ENCODE results near the gene FAIM. TPM values are rescaled to one million over a fixed set of nuclear protein-coding genes. Genes with fewer than 3 reads are reported as not detected.

The FAIM gene
- total and polyA plus RNA-seq, 7 experiments from 2014 or later, result 1.6 to 6.4 (median 3.1) TPM

DNA sequence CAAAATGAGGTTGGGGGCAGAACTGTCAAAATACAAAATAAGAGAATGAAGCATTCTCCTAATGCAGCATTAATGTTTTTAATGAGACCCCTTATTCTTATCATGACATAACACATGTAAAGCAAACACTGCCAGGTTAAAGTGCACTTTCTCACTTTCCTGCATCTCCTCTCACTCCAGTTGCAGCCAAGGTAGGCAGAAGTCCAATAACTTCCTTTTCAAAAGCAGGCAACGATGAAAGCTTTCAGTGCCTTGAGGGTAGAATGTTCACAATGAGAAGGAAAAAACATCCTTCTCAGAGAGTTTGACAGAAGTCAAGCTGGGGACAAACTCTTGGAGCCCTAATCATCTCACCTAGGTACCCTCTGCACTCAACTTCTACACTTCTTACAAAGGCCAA, 59.5 kb downstream of the FAIM start:
- no peaks in the 10 kb centered on the region for H3K27me3 ChIP-seq (ENCODE audit: control insufficient read depth in 2 of 2, insufficient read depth in 2 of 2, low read length in 2 of 2)
- Mint-ChIP-seq H3K36me3 (peaks cover 15 to 73% (median 58%) of the 10 kb centered on the region in 5 donors), H3K27me3 (no peaks in the 10 kb centered on the region), H3K27ac (no peak overlapping the region), H3K4me1 (peaks cover 0 to 3% (median 0%) of the 10 kb centered on the region in 7 donors), H3K4me3 (no peak overlapping the region), H3K9me3 (peaks cover 0 to 4% (median 0%) of the 10 kb centered on the region in 11 donors)
- peaks cover 0 to 22% (median 8%) of the 10 kb centered on the region in 3 experiments for H3K36me3 ChIP-seq (ENCODE audit: control insufficient read depth in 2 of 3, insufficient read depth in 3 of 3, low read length in 3 of 3)
- ATAC-seq (no peak), DNase-seq (no peak)
- no peak overlapping the region for H3K27ac ChIP-seq (ENCODE audit: low read depth, low read length)
- intact Hi-C loops (cut with micrococcal nuclease), result no loop called here
- no peaks in the 10 kb centered on the region for H3K9me3 ChIP-seq (ENCODE audit: control insufficient read depth in 2 of 3, low read length in 3 of 3)
- no peak overlapping the region for H3K4me3 ChIP-seq (ENCODE audit: low read length)
- ChIA-PET CTCF (no interaction called here), POLR2A (no interaction called here)
- no peaks in the 10 kb centered on the region for H3K4me1 ChIP-seq (ENCODE audit: control insufficient read depth in 2 of 2, insufficient read depth in 2 of 2, low read length in 2 of 2)

DNA sequence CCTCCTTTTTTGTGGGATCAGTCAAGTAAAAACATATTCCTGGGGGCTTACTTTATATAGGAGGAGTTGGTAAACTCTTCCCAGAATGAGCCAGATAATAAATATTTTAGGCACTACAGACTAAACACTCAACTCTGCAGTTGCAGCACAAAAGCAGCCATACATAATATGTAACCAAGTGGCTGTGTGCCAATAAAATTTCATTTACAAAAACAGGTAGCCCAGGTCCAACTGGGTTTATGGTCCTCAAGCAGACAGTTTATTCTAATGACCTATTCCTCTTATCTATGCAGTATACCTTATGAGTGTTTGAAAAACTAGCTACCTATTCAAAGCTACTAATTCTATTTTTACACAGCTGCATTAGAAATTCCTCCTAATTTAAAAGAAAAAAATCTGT, 61.8 kb downstream of the FAIM start:
- ATAC-seq (no peak), DNase-seq (no peak)
- Histone ChIP-seq H3K4me3 (ENCODE audit: low read length) (no peak overlapping the region), H3K36me3 (ENCODE audit: control insufficient read depth in 2 of 3, insufficient read depth in 3 of 3, low read length in 3 of 3) (peaks cover 0 to 10% (median 0%) of the 10 kb centered on the region in 3 experiments), H3K9me3 (ENCODE audit: control insufficient read depth in 2 of 3, low read length in 3 of 3) (no peaks in the 10 kb centered on the region), H3K4me1 (ENCODE audit: control insufficient read depth in 2 of 2, insufficient read depth in 2 of 2, low read length in 2 of 2) (no peaks in the 10 kb centered on the region), H3K27me3 (ENCODE audit: control insufficient read depth in 2 of 2, insufficient read depth in 2 of 2, low read length in 2 of 2) (no peaks in the 10 kb centered on the region), H3K27ac (ENCODE audit: low read depth, low read length) (no peak overlapping the region)
- ChIA-PET POLR2A (no interaction called here), CTCF (interaction anchor here (0.6 kb wide), 1 partner anchor 491 kb away, joined by 3 read pairs; no protein-coding TSS in a partner anchor)
- Mint-ChIP-seq H3K4me3 (no peak overlapping the region), H3K27ac (no peak overlapping the region), H3K27me3 (no peaks in the 10 kb centered on the region), H3K9me3 (peaks cover 0 to 7% (median 4%) of the 10 kb centered on the region in 11 donors), H3K4me1 (peaks cover 0 to 3% (median 0%) of the 10 kb centered on the region in 7 donors), H3K36me3 (peaks cover 8 to 74% (median 61%) of the 10 kb centered on the region in 5 donors)
- intact Hi-C loops (cut with micrococcal nuclease), result no loop called here

DNA sequence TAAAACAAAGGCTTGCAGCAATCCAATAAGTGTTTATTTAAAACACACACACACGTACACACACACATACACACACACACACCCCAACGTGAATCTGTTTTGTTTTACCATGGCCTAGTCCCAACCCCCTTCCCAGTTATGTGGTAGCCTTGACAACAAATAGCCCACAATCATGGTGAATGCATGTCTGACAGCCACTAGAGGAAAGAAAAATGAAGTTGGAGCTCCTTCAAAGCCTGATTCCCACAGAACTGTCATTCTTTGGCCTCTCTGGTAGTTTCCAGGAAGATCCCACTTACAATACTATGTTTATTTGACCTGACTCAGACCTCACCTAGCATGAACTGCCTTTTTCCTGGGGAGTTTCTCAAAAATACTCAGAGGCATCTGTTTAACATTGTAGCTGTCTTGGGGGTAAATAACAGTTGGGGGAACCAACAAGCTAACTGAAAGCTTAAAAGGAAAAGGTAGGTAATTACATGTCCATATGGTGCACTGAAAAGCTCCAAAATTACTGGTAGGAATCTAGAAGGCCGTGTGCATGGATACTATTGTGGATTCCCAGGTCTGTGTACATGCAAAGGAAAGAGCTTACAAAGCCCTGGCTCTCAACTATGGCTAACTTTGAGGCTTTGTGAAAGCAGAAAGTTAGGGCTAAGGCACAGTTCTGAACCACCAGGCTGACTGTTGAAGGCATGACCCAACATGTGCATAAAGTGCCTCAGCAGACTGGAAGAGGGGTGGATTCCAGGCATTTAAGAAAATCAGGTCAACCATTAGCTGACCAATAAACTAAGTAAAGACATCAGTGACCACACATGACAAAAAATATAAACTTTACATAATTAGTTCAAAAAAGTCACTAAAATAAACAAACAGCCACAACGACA, 65.3 kb downstream of the FAIM start:
- H3K36me3 ChIP-seq (ENCODE audit: control insufficient read depth in 2 of 3, insufficient read depth in 3 of 3, low read length in 3 of 3), result peaks cover 0 to 22% (median 0%) of the 10 kb centered on the region in 3 experiments
- no peaks in the 10 kb centered on the region for H3K4me1 ChIP-seq (ENCODE audit: control insufficient read depth in 2 of 2, insufficient read depth in 2 of 2, low read length in 2 of 2)
- ChIA-PET POLR2A (no interaction called here), CTCF (interaction anchor here (0.8 kb wide), 1 partner anchor 262 kb away, joined by 3 read pairs; no protein-coding TSS in a partner anchor)
- H3K9me3 ChIP-seq (ENCODE audit: control insufficient read depth in 2 of 3, low read length in 3 of 3), result peaks cover 0 to 5% (median 0%) of the 10 kb centered on the region in 3 experiments
- intact Hi-C loops (cut with micrococcal nuclease), result no loop called here
- peaks cover 0 to 3% (median 0%) of the 10 kb centered on the region in 7 donors for H3K4me1 Mint-ChIP-seq
- no peak for DNase-seq
- H3K36me3 Mint-ChIP-seq, result peaks cover 11 to 78% (median 69%) of the 10 kb centered on the region in 5 donors
- no peak for ATAC-seq
- H3K27ac ChIP-seq (ENCODE audit: low read depth, low read length), result no peak overlapping the region
- H3K27me3 Mint-ChIP-seq, result no peaks in the 10 kb centered on the region
- H3K27ac Mint-ChIP-seq, result no peak overlapping the region
- H3K4me3 ChIP-seq (ENCODE audit: low read length), result no peak overlapping the region
- peaks cover 0 to 26% (median 7%) of the 10 kb centered on the region in 11 donors for H3K9me3 Mint-ChIP-seq
- no peaks in the 10 kb centered on the region for H3K27me3 ChIP-seq (ENCODE audit: control insufficient read depth in 2 of 2, insufficient read depth in 2 of 2, low read length in 2 of 2)
- no peak overlapping the region for H3K4me3 Mint-ChIP-seq

DNA sequence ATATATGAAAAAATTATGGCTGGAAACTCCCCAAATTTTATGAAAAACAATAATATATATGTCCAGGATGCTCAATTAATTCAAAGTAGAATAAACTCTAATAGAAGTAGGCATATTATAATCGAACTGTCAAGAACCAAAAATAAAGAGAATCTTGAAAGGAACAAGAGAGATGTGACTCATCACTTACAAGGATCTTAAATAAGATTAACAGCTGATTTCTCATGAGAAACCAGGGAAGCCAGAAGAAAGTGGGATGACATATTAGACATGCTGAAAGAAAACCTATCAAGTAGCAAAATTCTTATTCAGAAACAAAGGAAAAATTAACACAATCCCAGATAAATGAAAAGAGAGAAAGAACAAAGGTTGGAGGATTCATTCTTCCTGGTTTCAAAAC, 66.8 kb downstream of the FAIM start:
- DNase-seq (no peak), ATAC-seq (no peak)
- Mint-ChIP-seq H3K27me3 (no peaks in the 10 kb centered on the region), H3K9me3 (peaks cover 0 to 26% (median 7%) of the 10 kb centered on the region in 11 donors), H3K4me3 (no peak overlapping the region), H3K4me1 (peaks cover 0 to 3% (median 0%) of the 10 kb centered on the region in 7 donors), H3K27ac (no peak overlapping the region), H3K36me3 (peaks cover 11 to 77% (median 59%) of the 10 kb centered on the region in 5 donors)
- Histone ChIP-seq H3K4me3 (ENCODE audit: low read length) (no peak overlapping the region), H3K36me3 (ENCODE audit: control insufficient read depth in 2 of 3, insufficient read depth in 3 of 3, low read length in 3 of 3) (peaks cover 0 to 22% (median 0%) of the 10 kb centered on the region in 3 experiments), H3K27ac (ENCODE audit: low read depth, low read length) (no peak overlapping the region), H3K4me1 (ENCODE audit: control insufficient read depth in 2 of 2, insufficient read depth in 2 of 2, low read length in 2 of 2) (no peaks in the 10 kb centered on the region), H3K9me3 (ENCODE audit: control insufficient read depth in 2 of 3, low read length in 3 of 3) (peaks cover 0 to 5% (median 0%) of the 10 kb centered on the region in 3 experiments), H3K27me3 (ENCODE audit: control insufficient read depth in 2 of 2, insufficient read depth in 2 of 2, low read length in 2 of 2) (no peaks in the 10 kb centered on the region)
- ChIA-PET CTCF (no interaction called here), POLR2A (interaction anchor here (1.2 kb wide), 1 partner anchor 246 kb away, joined by 3 read pairs; no protein-coding TSS in a partner anchor)
- intact Hi-C loops (cut with micrococcal nuclease), result no loop called here

DNA sequence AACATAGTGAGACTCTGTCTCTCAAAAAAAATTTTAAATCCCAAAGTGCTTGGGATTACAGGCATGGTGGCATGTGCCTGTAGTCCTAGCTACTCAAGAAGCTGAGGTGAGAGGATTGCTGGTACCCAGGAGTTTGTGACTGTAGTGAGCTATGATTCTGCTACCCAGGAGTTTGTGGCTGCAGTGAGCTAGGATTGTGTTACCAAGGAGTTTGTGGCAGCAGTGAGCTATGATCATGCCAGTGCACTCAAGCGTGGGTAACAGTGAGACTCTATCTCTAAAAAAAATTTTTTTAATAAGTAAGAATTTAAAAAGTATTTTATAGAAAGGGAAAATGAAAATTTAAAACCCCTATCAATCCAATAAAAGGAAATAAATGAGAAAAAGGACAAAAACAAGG, 69.5 kb downstream of the FAIM start:
- Mint-ChIP-seq H3K4me1 (no peaks in the 10 kb centered on the region), H3K27ac (no peak overlapping the region), H3K9me3 (peaks cover 0 to 26% (median 7%) of the 10 kb centered on the region in 11 donors), H3K4me3 (no peak overlapping the region), H3K27me3 (no peaks in the 10 kb centered on the region), H3K36me3 (peaks cover 11 to 72% (median 62%) of the 10 kb centered on the region in 5 donors)
- intact Hi-C loops (cut with micrococcal nuclease), result no loop called here
- POLR2A ChIA-PET, result interaction anchor here (0.6 kb wide), 1 partner anchor 70 kb away, joined by 3 read pairs; no protein-coding TSS in a partner anchor
- H3K4me3 ChIP-seq (ENCODE audit: low read length), result no peak overlapping the region
- H3K36me3 ChIP-seq (ENCODE audit: control insufficient read depth in 2 of 3, insufficient read depth in 3 of 3, low read length in 3 of 3), result peaks cover 0 to 28% (median 3%) of the 10 kb centered on the region in 3 experiments
- CTCF ChIA-PET, result no interaction called here
- H3K4me1 ChIP-seq (ENCODE audit: control insufficient read depth in 2 of 2, insufficient read depth in 2 of 2, low read length in 2 of 2), result no peaks in the 10 kb centered on the region
- no peak for ATAC-seq
- peaks cover 0 to 5% (median 0%) of the 10 kb centered on the region in 3 experiments for H3K9me3 ChIP-seq (ENCODE audit: control insufficient read depth in 2 of 3, low read length in 3 of 3)
- H3K27ac ChIP-seq (ENCODE audit: low read depth, low read length), result no peak overlapping the region
- H3K27me3 ChIP-seq (ENCODE audit: control insufficient read depth in 2 of 2, insufficient read depth in 2 of 2, low read length in 2 of 2), result no peaks in the 10 kb centered on the region
- DNase-seq, result no peak

DNA sequence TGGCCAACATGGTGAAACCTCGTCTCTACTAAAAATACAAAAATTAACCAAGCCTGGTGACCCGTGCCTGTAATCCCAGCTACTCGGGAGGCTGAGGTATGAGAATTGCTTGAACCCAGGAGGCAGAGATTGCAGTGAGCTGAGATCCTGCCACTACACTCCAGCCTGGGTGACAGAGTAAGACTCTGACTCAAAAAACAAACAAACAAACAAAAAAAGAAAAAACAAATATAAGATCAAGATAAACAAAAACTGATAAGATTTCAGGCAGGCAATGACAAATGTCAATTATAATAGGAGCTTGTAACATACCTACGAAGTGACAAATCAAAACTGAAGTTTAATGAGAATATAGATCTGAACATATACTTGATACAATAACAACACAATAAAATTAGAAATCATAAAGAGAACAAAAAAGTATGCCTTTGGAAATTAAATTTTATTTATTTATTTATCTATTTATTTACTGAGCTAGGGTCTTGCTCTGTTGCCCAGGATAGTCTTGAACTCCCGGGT, 70.4 kb downstream of the FAIM start:
- Mint-ChIP-seq H3K4me3 (no peak overlapping the region), H3K36me3 (peaks cover 11 to 70% (median 60%) of the 10 kb centered on the region in 5 donors), H3K9me3 (peaks cover 0 to 26% (median 7%) of the 10 kb centered on the region in 11 donors), H3K27me3 (no peaks in the 10 kb centered on the region), H3K27ac (no peak overlapping the region), H3K4me1 (no peaks in the 10 kb centered on the region)
- intact Hi-C loops (cut with micrococcal nuclease), result no loop called here
- Histone ChIP-seq H3K4me3 (ENCODE audit: low read length) (no peak overlapping the region), H3K4me1 (ENCODE audit: control insufficient read depth in 2 of 2, insufficient read depth in 2 of 2, low read length in 2 of 2) (no peaks in the 10 kb centered on the region), H3K27me3 (ENCODE audit: control insufficient read depth in 2 of 2, insufficient read depth in 2 of 2, low read length in 2 of 2) (no peaks in the 10 kb centered on the region), H3K27ac (ENCODE audit: low read depth, low read length) (no peak overlapping the region), H3K9me3 (ENCODE audit: control insufficient read depth in 2 of 3, low read length in 3 of 3) (peaks cover 0 to 5% (median 0%) of the 10 kb centered on the region in 3 experiments), H3K36me3 (ENCODE audit: control insufficient read depth in 2 of 3, insufficient read depth in 3 of 3, low read length in 3 of 3) (peaks cover 0 to 28% (median 3%) of the 10 kb centered on the region in 3 experiments)
- CTCF ChIA-PET, result interaction anchor here (0.7 kb wide), 1 partner anchor 28 kb away, joined by 3 read pairs; no protein-coding TSS in a partner anchor
- POLR2A ChIA-PET, result interaction anchor here (0.6 kb wide), 2 partner anchors 71 to 157 kb away, joined by 3 read pairs; no protein-coding TSS in a partner anchor
- DNase-seq (no peak), ATAC-seq (no peak)

Data from naive thymus-derived CD4-positive, alpha-beta T cell (primary cell).